HEK293T (cell line): ENCODE data around the gene PILRA.

Source experiments
- ARNT ChIP-seq: fragments of 450-650 bp; IDR thresholded peaks from 2 replicates; pipeline ENCODE4 v1.6.1; 2017; ENCODE audit warnings: mild to moderate bottlenecking
- CTBP1 ChIP-seq: fragments of 450-650 bp; IDR thresholded peaks from 2 replicates; pipeline ENCODE4 v1.6.1; 2016; ENCODE audit warnings: borderline replicate concordance
- ELF4 ChIP-seq: fragments of 450-650 bp; IDR thresholded peaks from 2 replicates; pipeline ENCODE4 v1.6.1; 2017; ENCODE audit warnings: antibody characterized with exemption
- FOXK2 ChIP-seq: fragments of 450-650 bp; IDR thresholded peaks from 2 replicates; pipeline ENCODE4 v1.6.1; 2016; ENCODE audit warnings: mild to moderate bottlenecking
- FOXM1 ChIP-seq: fragments of 450-650 bp; IDR thresholded peaks from 2 replicates; pipeline ENCODE4 v1.6.1; 2017; ENCODE audit warnings: mild to moderate bottlenecking, borderline replicate concordance
- HDGF ChIP-seq: fragments of 450-650 bp; IDR thresholded peaks from 2 replicates; pipeline ENCODE4 v1.6.1; 2017; ENCODE audit warnings: antibody characterized with exemption, borderline replicate concordance
- L3MBTL2 ChIP-seq: fragments of 450-650 bp; conservative IDR thresholded peaks from 2 replicates; pipeline ENCODE4 v1.6.1; 2016; ENCODE audit warnings: mild to moderate bottlenecking
- NFRKB ChIP-seq: fragments of 450-650 bp; IDR thresholded peaks from 2 replicates; pipeline ENCODE4 v1.6.1; 2016; ENCODE audit warnings: mild to moderate bottlenecking, moderate library complexity
- SP1 ChIP-seq: fragments of 450-650 bp; IDR thresholded peaks from 2 replicates; pipeline ENCODE4 v1.6.1; 2017
- TARDBP ChIP-seq: fragments of 450-650 bp; IDR thresholded peaks from 2 replicates; pipeline ENCODE4 v1.6.1; 2016

DNA sequence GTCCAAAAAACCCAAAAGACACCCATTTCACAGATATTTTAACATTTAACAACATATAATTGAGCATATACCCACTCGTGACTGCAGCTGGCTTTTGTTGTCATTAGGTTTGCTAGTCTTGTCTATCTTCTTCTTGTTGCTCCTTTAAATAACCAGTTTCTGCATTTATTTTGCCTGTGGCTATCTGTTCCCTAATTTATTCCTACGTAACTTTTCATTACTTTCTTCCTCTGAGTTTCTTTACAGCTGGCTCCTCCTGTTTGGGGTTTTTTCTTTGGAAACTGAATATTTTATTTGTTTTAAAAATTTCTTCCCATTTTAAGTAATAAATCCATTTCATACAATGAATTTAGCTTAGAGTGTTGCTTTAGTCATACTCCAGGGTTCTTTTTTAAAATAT, 14.4 kb downstream of the PILRA start:
- TF ChIP-seq SP1 = no peak
- TF ChIP-seq FOXK2 = no peak
- TF ChIP-seq HDGF = no peak
- no peak for TF ChIP-seq TARDBP
- no peak for TF ChIP-seq FOXM1
- TF ChIP-seq ARNT = no peak
- no peak for TF ChIP-seq L3MBTL2
- no peak for TF ChIP-seq ELF4
- TF ChIP-seq CTBP1 = no peak
- TF ChIP-seq NFRKB = no peak
